HepG2 (cell line): ENCODE data around the gene SLC26A5. TPM values are rescaled to one million over a fixed set of nuclear protein-coding genes. Genes with fewer than 3 reads are reported as not detected.
A peak's percentile ranks its signal among the peaks of the same experiment; 100 is the strongest.

ENCODE experiments used
- AGO1 ChIP-seq: fragments of 200-400 bp; formaldehyde crosslinking; IDR thresholded peaks from 2 replicates; pipeline ENCODE4 v1.6.1; 2017; ENCODE audit warnings: mild to moderate bottlenecking, low read depth, low read length, moderate library complexity; ENCODE audit not compliant: poor library complexity, severe bottlenecking
- BRF2 ChIP-seq: sonication (generic); formaldehyde crosslinking; IDR thresholded peaks from 2 replicates; pipeline ENCODE4 v1.8.1; 2022; ENCODE audit warnings: mild to moderate bottlenecking, missing genetic modification reagents
- CREM ChIP-seq, 2 experiments: sonication (generic) in 1 of 2; formaldehyde crosslinking in 1 of 2; IDR thresholded peaks; 2 replicates each; pipeline versions ENCODE4 v1.4.0 to v1.6.1; 2016 to 2020; ENCODE audit warnings: antibody characterized with exemption in 1 of 2, mild to moderate bottlenecking in 1 of 2, missing genetic modification reagents in 1 of 2
- HES4 ChIP-seq: sonication (generic); formaldehyde crosslinking; IDR thresholded peaks from 2 replicates; pipeline ENCODE4 v1.9.0; 2021; ENCODE audit warnings: mild to moderate bottlenecking, missing genetic modification reagents, borderline replicate concordance
- HOXA9 ChIP-seq: sonication (generic); formaldehyde crosslinking; IDR thresholded peaks from 2 replicates; pipeline ENCODE4 v1.8.1; 2022; ENCODE audit warnings: missing genetic modification reagents, mild to moderate bottlenecking, moderate library complexity, borderline replicate concordance
- JDP2 ChIP-seq: sonication (generic); formaldehyde crosslinking; IDR thresholded peaks from 2 replicates; pipeline ENCODE4 v1.8.1; 2022; ENCODE audit warnings: missing genetic modification reagents, borderline replicate concordance
- MEF2D ChIP-seq: sonication (generic); formaldehyde crosslinking; IDR thresholded peaks from 2 replicates; pipeline ENCODE4 v1.5.1; 2020; ENCODE audit warnings: mild to moderate bottlenecking, missing genetic modification reagents
- RBAK ChIP-seq: sonication (generic); formaldehyde crosslinking; IDR thresholded peaks from 2 replicates; pipeline ENCODE4 v1.5.1; 2020; ENCODE audit warnings: mild to moderate bottlenecking, missing genetic modification reagents
- RFX5 ChIP-seq: IDR thresholded peaks from 2 replicates; pipeline ENCODE4 v1.6.1; 2011; ENCODE audit warnings: low read depth, low read length, improper control_type of control experiment
- SAFB2 ChIP-seq: sonication (generic); formaldehyde crosslinking; IDR thresholded peaks from 2 replicates; pipeline ENCODE4 v1.5.1; 2020; ENCODE audit warnings: missing genetic modification reagents, low read depth, mild to moderate bottlenecking, borderline replicate concordance
- TEF ChIP-seq: sonication (generic); formaldehyde crosslinking; IDR thresholded peaks from 2 replicates; pipeline ENCODE4 v1.5.0; 2020; ENCODE audit warnings: missing genetic modification reagents
- ZBTB38 ChIP-seq: sonication (generic); formaldehyde crosslinking; IDR thresholded peaks from 2 replicates; pipeline ENCODE4 v1.5.1; 2020; ENCODE audit warnings: mild to moderate bottlenecking, missing genetic modification reagents
- ZC3H13 ChIP-seq: sonication (generic); formaldehyde crosslinking; IDR thresholded peaks from 2 replicates; pipeline ENCODE4 v1.8.1; 2023; ENCODE audit warnings: mild to moderate bottlenecking, missing genetic modification reagents, moderate library complexity
- ZGPAT ChIP-seq: IDR thresholded peaks from 2 replicates; pipeline ENCODE4 v1.6.1; 2016; ENCODE audit warnings: mild to moderate bottlenecking
- ZNF276 ChIP-seq: sonication (generic); formaldehyde crosslinking; IDR thresholded peaks from 2 replicates; pipeline ENCODE4 v1.4.0; 2020; ENCODE audit warnings: mild to moderate bottlenecking, low read depth, missing genetic modification reagents
- ZNF512B ChIP-seq: sonication (generic); formaldehyde crosslinking; IDR thresholded peaks from 2 replicates; pipeline ENCODE4 v1.5.1; 2020; ENCODE audit warnings: missing genetic modification reagents, mild to moderate bottlenecking, borderline replicate concordance
- ZNF644 ChIP-seq: IDR thresholded peaks from 2 replicates; pipeline ENCODE4 v1.6.1; 2016; ENCODE audit warnings: low read depth
- ZNF747 ChIP-seq: sonication (generic); formaldehyde crosslinking; IDR thresholded peaks from 2 replicates; pipeline ENCODE4 v1.8.1; 2023; ENCODE audit warnings: missing genetic modification reagents, mild to moderate bottlenecking, borderline replicate concordance
- ZNF761 ChIP-seq: sonication (generic); formaldehyde crosslinking; conservative IDR thresholded peaks from 2 replicates; pipeline ENCODE4 v1.4.0; 2020; ENCODE audit warnings: mild to moderate bottlenecking, missing genetic modification reagents
- ZNF850 ChIP-seq: sonication (generic); formaldehyde crosslinking; conservative IDR thresholded peaks from 2 replicates; pipeline ENCODE4 v1.9.0; 2021; ENCODE audit warnings: mild to moderate bottlenecking, missing genetic modification reagents
- ZSCAN25 ChIP-seq: sonication (generic); formaldehyde crosslinking; IDR thresholded peaks from 2 replicates; pipeline ENCODE4 v1.8.0; 2022; ENCODE audit warnings: mild to moderate bottlenecking, missing genetic modification reagents
- polyA plus RNA-seq, 8 experiments: library from polyadenylated mRNA; depleted of rRNA in 3 of 8; stranded (reverse) in 7 of 8; unstranded in 1 of 8; fragments of >200 nt; fragmentation: Illumina TruSeq in 4 of 8; extraction: Trizol in 4 of 8; gene quantifications; 2 replicates each; pipeline versions ENCODE4 v1.2.1 to v1.2.3, GENCODE V29; 2011 to 2016; ENCODE audit warnings: low read depth in 4 of 8, missing spikeins in 1 of 8, mixed read lengths in 1 of 8; ENCODE audit not compliant: insufficient read depth in 1 of 8
- total RNA-seq, 5 experiments: library from RNA; depleted of rRNA; stranded (reverse); fragments of >200 nt; fragmentation: Illumina TruSeq; extraction: Trizol; gene quantifications; 2 replicates each; pipeline ENCODE4 v1.2.3, GENCODE V29; 2016; ENCODE audit warnings: low read depth in 1 of 5

The SLC26A5 gene
- total and polyA plus RNA-seq, 2 of the 13 experiments (the other 11 are each of a cell fraction or from before 2014, with no cell fraction given) = 0.08 to 0.11 TPM

- TF ChIP-seq ZNF276 (CRISPR knock-in tag) = peak; percentile 76
- 0 out of 2 replicates have a peak, but pooled peaks have one; percentile 32 for TF ChIP-seq ZNF644
- TF ChIP-seq ZSCAN25 (CRISPR knock-in tag) = peak; percentile 44
- peak; percentile 89 for TF ChIP-seq ZGPAT (CRISPR knock-in tag)
- no peak for TF ChIP-seq HOXA9
- TF ChIP-seq JDP2 (CRISPR knock-in tag) = no peak
- TF ChIP-seq ZNF747 (CRISPR knock-in tag) = no peak
- TF ChIP-seq ZBTB38 = no peak; the same call in none of the 2 replicates
- no peak for TF ChIP-seq ZC3H13 (CRISPR knock-in tag)
- peak; percentile 82 for TF ChIP-seq CREM (IDR thresholded peaks at IDR 0.05)
- no peak for TF ChIP-seq CREM (CRISPR knock-in tag; IDR thresholded peaks at IDR 0.05)
- TF ChIP-seq RFX5 = no peak
- TF ChIP-seq ZNF512B = peak; percentile 87; the same call in 1 of the 2 replicates
- TF ChIP-seq ZNF850 (CRISPR knock-in tag) = 0 out of 2 replicates have a peak, but pooled peaks have one; percentile 85
- 0 out of 2 replicates have a peak, but pooled peaks have one; percentile 47 for TF ChIP-seq ZNF761 (CRISPR knock-in tag)
- TF ChIP-seq RBAK = no peak
- peak; percentile 44; the same call in 1 of the 2 replicates for TF ChIP-seq TEF
- TF ChIP-seq MEF2D (CRISPR knock-in tag) = peak; percentile 69
- peak; percentile 96 for TF ChIP-seq HES4 (CRISPR knock-in tag)
- TF ChIP-seq AGO1 = peak; percentile 65
- peak; percentile 55; the same call in 1 of the 2 replicates for TF ChIP-seq BRF2 (CRISPR knock-in tag)
- peak; percentile 78 for TF ChIP-seq SAFB2 (CRISPR knock-in tag)
Measured at GRCh38 chr7:103344453-103345149, 101.4 kb downstream of the SLC26A5 start, which contains the start of gene DNAJC2 (continued).
